Activated CD4-positive, alpha-beta memory T cell treated with anti-CD3 and anti-CD28 coated beads for 36 hours (primary cell): ENCODE measurements around the gene TET1. TPM values are rescaled to one million over a fixed set of nuclear protein-coding genes. Genes with fewer than 3 reads are reported as not detected.
"Not testable (repeated sequence)": the region's sequence is repeated elsewhere in the genome, so short reads cannot be mapped to it uniquely, and the experiment has no call there.

Experiments used
- CTCF ChIA-PET: fragments of 350-600 bp; sonication (Branson Sonifier 250); formaldehyde crosslinking; loops from one replicate; lab custom pipeline; 2021; ENCODE audit warnings: antibody characterized with exemption, inconsistent platforms; lab: Charles Lee
- POLR2A ChIA-PET: fragments of 350-600 bp; sonication (Branson Sonifier 250); formaldehyde crosslinking; loops from one replicate; lab custom pipeline; 2021; ENCODE audit warnings: antibody characterized with exemption; lab: Charles Lee
- DNase-seq: peaks from one replicate; pipeline ENCODE4 v3.0.0-alpha.2; 2020
- H3K27ac Mint-ChIP-seq: one replicate; pipeline ENCODE4 v1.8.0; 2021; ENCODE audit warnings: mixed read lengths
- H3K27me3 Mint-ChIP-seq: one replicate; pipeline ENCODE4 v1.8.0; 2021; ENCODE audit warnings: mixed read lengths
- H3K36me3 Mint-ChIP-seq: one replicate; pipeline ENCODE4 v1.8.0; 2021; ENCODE audit warnings: mixed read lengths
- H3K4me1 Mint-ChIP-seq: one replicate; pipeline ENCODE4 v1.8.0; 2021; ENCODE audit warnings: low read depth, mixed read lengths
- H3K4me3 Mint-ChIP-seq: one replicate; pipeline ENCODE4 v1.8.0; 2021; ENCODE audit warnings: mild to moderate bottlenecking, mixed read lengths
- H3K9me3 Mint-ChIP-seq: one replicate; pipeline ENCODE4 v1.8.0; 2021; ENCODE audit warnings: mixed read lengths
- intact Hi-C: fragments of 100-400 bp; cut with micrococcal nuclease; formaldehyde crosslinking; loops from one replicate; pipeline ENCODE4 v1.15.1; 2023
- total RNA-seq, 2 experiments: library from RNA; stranded (reverse); gene quantifications; one replicate each; pipeline ENCODE4 v1.2.3, GENCODE V29; 2021

The TET1 gene
- total RNA-seq, 2 experiments from 2014 or later = 0.43 to 0.53 TPM

GRCh38 chr10:68625316-68625921 lies 65.3 kb downstream of the TET1 start:
- Mint-ChIP-seq H3K9me3 (no peaks in the 10 kb centered on the region), H3K4me3 (no peak overlapping the region), H3K36me3 (no peaks in the 10 kb centered on the region), H3K27ac (no peak overlapping the region), H3K4me1 (peaks cover 24% of the 10 kb centered on the region), H3K27me3 (no peaks in the 10 kb centered on the region)
- no peak for DNase-seq
- ChIA-PET POLR2A (no interaction called here), CTCF (no interaction called here)
- intact Hi-C loops = no loop called here

- ChIA-PET POLR2A (no interaction called here), CTCF (no interaction called here)
- Mint-ChIP-seq H3K27ac (no peak overlapping the region), H3K36me3 (no peaks in the 10 kb centered on the region), H3K4me1 (peaks cover 24% of the 10 kb centered on the region), H3K27me3 (no peaks in the 10 kb centered on the region), H3K9me3 (no peaks in the 10 kb centered on the region), H3K4me3 (no peak overlapping the region)
- intact Hi-C loops = no loop called here
- DNase-seq = no peak
Observed at GRCh38 chr10:68628576-68629127, 68.5 kb downstream of the TET1 start.

GRCh38 chr10:68632271-68632560 lies 72.1 kb downstream of the TET1 start:
- POLR2A ChIA-PET, H3K27ac Mint-ChIP-seq, H3K4me3 Mint-ChIP-seq, H3K36me3 Mint-ChIP-seq, DNase-seq, intact Hi-C loops, H3K9me3 Mint-ChIP-seq, H3K27me3 Mint-ChIP-seq: not testable (repeated sequence)
- H3K4me1 Mint-ChIP-seq = peaks cover 12% of the 10 kb centered on the region
- CTCF ChIA-PET = interaction anchor here (0.8 kb wide), 1 partner anchor 13 kb away, joined by 4 read pairs; no protein-coding TSS in a partner anchor

GRCh38 chr10:68633281-68633680 lies 73.1 kb downstream of the TET1 start:
- Mint-ChIP-seq H3K27ac (no peak overlapping the region), H3K4me3 (no peak overlapping the region), H3K9me3 (no peaks in the 10 kb centered on the region), H3K36me3 (no peaks in the 10 kb centered on the region), H3K27me3 (no peaks in the 10 kb centered on the region), H3K4me1 (peaks cover 9% of the 10 kb centered on the region)
- ChIA-PET CTCF (no interaction called here), POLR2A (no interaction called here)
- intact Hi-C loops = no loop called here
- no peak for DNase-seq

- intact Hi-C loops = no loop called here
- CTCF ChIA-PET = no interaction called here
- H3K9me3 Mint-ChIP-seq = no peaks in the 10 kb centered on the region
- peaks cover 2% of the 10 kb centered on the region for H3K4me1 Mint-ChIP-seq
- H3K36me3 Mint-ChIP-seq = no peaks in the 10 kb centered on the region
- no peak overlapping the region for H3K4me3 Mint-ChIP-seq
- H3K27me3 Mint-ChIP-seq = no peaks in the 10 kb centered on the region
- no peak for DNase-seq
- H3K27ac Mint-ChIP-seq = no peak overlapping the region
- POLR2A ChIA-PET = no interaction called here
Observed at GRCh38 chr10:68633816-68634466, 73.8 kb downstream of the TET1 start.

- H3K27me3 Mint-ChIP-seq = no peaks in the 10 kb centered on the region
- DNase-seq = no peak
- ChIA-PET CTCF (no interaction called here), POLR2A (no interaction called here)
- no peak overlapping the region for H3K27ac Mint-ChIP-seq
- H3K36me3 Mint-ChIP-seq = no peaks in the 10 kb centered on the region
- intact Hi-C loops = no loop called here
- H3K4me1 Mint-ChIP-seq = no peaks in the 10 kb centered on the region
- no peak overlapping the region for H3K4me3 Mint-ChIP-seq
- H3K9me3 Mint-ChIP-seq = no peaks in the 10 kb centered on the region
Observed at GRCh38 chr10:68636335-68636734, 76.2 kb downstream of the TET1 start.

GRCh38 chr10:68643550-68643949 lies 83.4 kb downstream of the TET1 start:
- H3K27ac Mint-ChIP-seq, H3K9me3 Mint-ChIP-seq, CTCF ChIA-PET, H3K4me3 Mint-ChIP-seq, intact Hi-C loops, POLR2A ChIA-PET, DNase-seq, H3K36me3 Mint-ChIP-seq, H3K27me3 Mint-ChIP-seq, H3K4me1 Mint-ChIP-seq: not testable (repeated sequence)

- no peaks in the 10 kb centered on the region for H3K27me3 Mint-ChIP-seq
- no peak overlapping the region for H3K4me3 Mint-ChIP-seq
- peaks cover 3% of the 10 kb centered on the region for H3K36me3 Mint-ChIP-seq
- POLR2A ChIA-PET = no interaction called here
- no peak overlapping the region for H3K27ac Mint-ChIP-seq
- H3K9me3 Mint-ChIP-seq = no peaks in the 10 kb centered on the region
- DNase-seq = no peak
- CTCF ChIA-PET = no interaction called here
- intact Hi-C loops = no loop called here
- no peaks in the 10 kb centered on the region for H3K4me1 Mint-ChIP-seq
Observed at GRCh38 chr10:68647672-68648341, 87.7 kb downstream of the TET1 start.

- Mint-ChIP-seq H3K9me3 (no peaks in the 10 kb centered on the region), H3K4me3 (no peak overlapping the region), H3K4me1 (no peaks in the 10 kb centered on the region), H3K27me3 (no peaks in the 10 kb centered on the region), H3K36me3 (no peaks in the 10 kb centered on the region), H3K27ac (no peak overlapping the region)
- intact Hi-C loops = no loop called here
- POLR2A ChIA-PET = no interaction called here
- CTCF ChIA-PET = no interaction called here
- DNase-seq = no peak
Observed at GRCh38 chr10:68655620-68656126, 95.5 kb downstream of the TET1 start.

GRCh38 chr10:68665841-68666240 lies 105.7 kb downstream of the TET1 start:
- POLR2A ChIA-PET = no interaction called here
- CTCF ChIA-PET = no interaction called here
- Mint-ChIP-seq H3K27ac (no peak overlapping the region), H3K4me3 (no peak overlapping the region), H3K27me3 (no peaks in the 10 kb centered on the region), H3K4me1 (peaks cover 3% of the 10 kb centered on the region), H3K36me3 (peaks cover 5% of the 10 kb centered on the region), H3K9me3 (no peaks in the 10 kb centered on the region)
- DNase-seq = no peak
- intact Hi-C loops = no loop called here

- Mint-ChIP-seq H3K4me1 (peaks cover 3% of the 10 kb centered on the region), H3K27me3 (no peaks in the 10 kb centered on the region), H3K9me3 (no peaks in the 10 kb centered on the region), H3K27ac (no peak overlapping the region), H3K4me3 (no peak overlapping the region), H3K36me3 (peaks cover 5% of the 10 kb centered on the region)
- intact Hi-C loops = no loop called here
- CTCF ChIA-PET = no interaction called here
- DNase-seq = no peak
- POLR2A ChIA-PET = no interaction called here
Observed at GRCh38 chr10:68666280-68666760, 106.2 kb downstream of the TET1 start.

GRCh38 chr10:68668231-68668630 lies 108.1 kb downstream of the TET1 start:
- Mint-ChIP-seq H3K9me3 (no peaks in the 10 kb centered on the region), H3K27ac (no peak overlapping the region), H3K36me3 (peaks cover 7% of the 10 kb centered on the region), H3K4me1 (peaks cover 3% of the 10 kb centered on the region), H3K27me3 (no peaks in the 10 kb centered on the region), H3K4me3 (no peak overlapping the region)
- intact Hi-C loops = no loop called here
- DNase-seq = no peak
- CTCF ChIA-PET = no interaction called here
- POLR2A ChIA-PET = no interaction called here
